ENCODE measurements around the gene TTC5.

TTC5 gene

DNA sequence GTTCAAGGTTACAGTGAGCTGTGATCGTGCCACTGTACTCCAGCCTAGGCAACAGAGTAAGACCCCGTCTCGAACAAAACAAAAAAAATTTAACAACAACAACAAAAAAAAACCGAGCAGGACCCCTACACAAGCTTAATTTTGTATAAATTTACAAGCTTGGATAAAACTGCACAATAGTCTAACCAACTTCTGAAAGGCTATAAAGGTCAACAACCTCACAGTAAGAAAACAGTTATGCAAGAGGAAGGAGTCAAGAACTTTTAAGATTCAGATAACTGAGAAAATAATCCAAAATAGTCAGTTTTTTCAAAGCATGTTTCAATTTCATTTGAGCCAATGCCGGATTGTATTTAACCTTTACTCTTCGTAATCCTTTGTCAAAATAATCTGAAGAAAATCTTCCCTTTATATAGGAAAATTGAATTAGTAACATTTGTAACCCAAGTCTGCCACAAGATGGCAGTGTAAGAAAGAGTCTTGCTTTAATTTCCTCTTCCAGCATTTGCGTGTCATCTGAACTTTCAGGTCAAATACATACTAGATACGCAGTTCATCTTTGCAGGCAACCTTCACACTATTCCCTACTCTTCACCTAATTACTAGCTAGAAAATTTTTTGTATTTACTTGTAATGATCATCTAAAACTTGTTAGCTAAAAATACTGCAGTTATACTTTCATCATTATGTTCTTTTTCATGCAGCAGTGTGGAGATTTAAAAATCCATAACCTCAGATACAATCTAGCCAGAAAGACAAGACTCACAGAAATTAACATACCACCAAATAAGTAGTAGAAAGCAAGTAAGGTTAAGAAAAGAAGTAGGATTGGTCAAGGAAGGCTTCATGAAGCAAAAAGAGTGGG lies 21.5 kb upstream of the TTC5 start:
- H3K9me3 Mint-ChIP-seq: no peaks in the 10 kb centered on the region

DNA sequence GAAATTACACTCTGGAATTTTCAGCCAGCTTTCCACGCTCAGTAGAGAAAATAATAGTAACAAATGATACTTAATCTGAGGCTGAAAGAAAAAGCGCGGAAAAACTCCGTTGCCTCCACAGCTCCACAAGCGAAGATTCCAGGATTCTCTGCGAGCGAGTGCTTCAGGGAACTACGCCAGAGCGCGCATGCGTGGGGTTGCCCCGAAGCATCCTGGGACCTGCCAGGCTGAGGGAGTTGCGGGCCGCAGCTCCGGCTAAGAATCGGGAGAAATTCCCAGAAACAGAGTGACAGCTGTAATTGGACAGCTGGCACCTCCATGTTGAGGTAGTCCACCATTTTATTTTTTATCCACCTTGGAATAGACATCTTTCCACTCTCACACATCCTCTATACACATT lies 12.0 kb upstream of the TTC5 start:
- H3K27ac Mint-ChIP-seq: no peak overlapping the region
- H3K36me3 Mint-ChIP-seq (ENCODE audit: low read depth): peaks cover 89% of the 10 kb centered on the region
- TF ChIP-seq, protein P1, sequence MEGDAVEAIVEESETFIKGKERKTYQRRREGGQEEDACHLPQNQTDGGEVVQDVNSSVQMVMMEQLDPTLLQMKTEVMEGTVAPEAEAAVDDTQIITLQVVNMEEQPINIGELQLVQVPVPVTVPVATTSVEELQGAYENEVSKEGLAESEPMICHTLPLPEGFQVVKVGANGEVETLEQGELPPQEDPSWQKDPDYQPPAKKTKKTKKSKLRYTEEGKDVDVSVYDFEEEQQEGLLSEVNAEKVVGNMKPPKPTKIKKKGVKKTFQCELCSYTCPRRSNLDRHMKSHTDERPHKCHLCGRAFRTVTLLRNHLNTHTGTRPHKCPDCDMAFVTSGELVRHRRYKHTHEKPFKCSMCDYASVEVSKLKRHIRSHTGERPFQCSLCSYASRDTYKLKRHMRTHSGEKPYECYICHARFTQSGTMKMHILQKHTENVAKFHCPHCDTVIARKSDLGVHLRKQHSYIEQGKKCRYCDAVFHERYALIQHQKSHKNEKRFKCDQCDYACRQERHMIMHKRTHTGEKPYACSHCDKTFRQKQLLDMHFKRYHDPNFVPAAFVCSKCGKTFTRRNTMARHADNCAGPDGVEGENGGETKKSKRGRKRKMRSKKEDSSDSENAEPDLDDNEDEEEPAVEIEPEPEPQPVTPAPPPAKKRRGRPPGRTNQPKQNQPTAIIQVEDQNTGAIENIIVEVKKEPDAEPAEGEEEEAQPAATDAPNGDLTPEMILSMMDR (IDR thresholded peaks at IDR 0.05): no peak
- H3K4me1 Mint-ChIP-seq: no peaks in the 10 kb centered on the region
- H3K27me3 Mint-ChIP-seq (ENCODE audit: low read depth, poor library complexity): no peaks in the 10 kb centered on the region
- H3K4me3 Mint-ChIP-seq: no peak overlapping the region
- DNase-seq: no peak
- no peaks in the 10 kb centered on the region for H3K9me3 Mint-ChIP-seq

More for the DNA sequence above, 21.5 kb upstream of the TTC5 start:
- Mint-ChIP-seq H3K27ac (no peak overlapping the region), H3K4me3 (no peak overlapping the region), H3K4me1 (peaks cover 30% of the 10 kb centered on the region), H3K36me3 (ENCODE audit: low read depth) (peaks cover 60% of the 10 kb centered on the region), H3K27me3 (ENCODE audit: low read depth, poor library complexity) (no peaks in the 10 kb centered on the region)
- TF ChIP-seq, protein P1 (IDR thresholded peaks at IDR 0.05): peak; percentile 71
- DNase-seq: no peak

DNA sequence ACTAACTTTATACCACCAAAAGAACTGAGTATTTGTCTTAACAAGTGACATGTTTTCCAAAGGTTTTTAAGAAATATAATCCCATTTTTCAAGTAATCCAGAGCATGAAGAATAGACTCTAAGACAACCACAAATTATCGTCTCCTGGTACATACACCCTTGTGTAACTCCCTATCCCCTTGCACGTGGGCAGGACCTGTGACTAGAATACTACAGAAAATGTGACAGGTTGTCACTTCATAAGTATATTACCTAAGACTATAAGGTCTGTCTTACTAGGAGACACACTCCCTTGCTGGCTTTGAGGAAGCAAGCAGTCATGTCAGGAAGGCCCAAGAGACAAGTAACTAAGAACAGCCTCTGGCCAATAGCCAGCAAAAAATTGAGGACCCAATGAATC lies 8.3 kb upstream of the TTC5 start:
- H3K27me3 Mint-ChIP-seq (ENCODE audit: low read depth, poor library complexity): no peaks in the 10 kb centered on the region
- H3K4me1 Mint-ChIP-seq: no peaks in the 10 kb centered on the region
- no peak overlapping the region for H3K4me3 Mint-ChIP-seq
- no peak overlapping the region for H3K27ac Mint-ChIP-seq
- no peak for DNase-seq
- peaks cover 16% of the 10 kb centered on the region for H3K9me3 Mint-ChIP-seq
- TF ChIP-seq, protein P1 (IDR thresholded peaks at IDR 0.05): no peak
- peaks cover 80% of the 10 kb centered on the region for H3K36me3 Mint-ChIP-seq (ENCODE audit: low read depth)

DNA sequence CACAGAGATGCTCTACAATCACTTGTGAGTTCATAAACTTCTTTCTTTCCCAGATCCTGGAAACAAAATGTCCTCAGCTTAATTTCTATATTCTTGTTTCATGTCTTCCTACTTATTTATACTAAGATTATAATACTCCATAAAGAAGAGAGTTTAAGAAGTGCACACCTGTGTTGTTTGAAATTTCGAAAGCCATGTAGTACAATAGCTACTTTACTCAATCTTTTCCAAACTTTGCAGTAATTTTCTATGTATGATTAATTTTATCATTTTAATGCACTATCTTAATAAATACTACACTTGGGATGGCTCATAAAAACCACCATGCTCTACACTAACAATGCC lies 300 bp upstream of the TTC5 start:
- H3K27ac Mint-ChIP-seq: no peak overlapping the region
- DNase-seq: no peak
- H3K36me3 Mint-ChIP-seq (ENCODE audit: low read depth): peaks cover 17% of the 10 kb centered on the region
- H3K4me1 Mint-ChIP-seq: peaks cover 27% of the 10 kb centered on the region
- peaks cover 14% of the 10 kb centered on the region for H3K9me3 Mint-ChIP-seq
- TF ChIP-seq, protein P1 (IDR thresholded peaks at IDR 0.05): no peak
- H3K4me3 Mint-ChIP-seq: peak overlapping the region; percentile 97
- H3K27me3 Mint-ChIP-seq (ENCODE audit: low read depth, poor library complexity): no peaks in the 10 kb centered on the region

- Mint-ChIP-seq H3K27ac (no peak overlapping the region), H3K36me3 (ENCODE audit: low read depth) (peaks cover 35% of the 10 kb centered on the region), H3K9me3 (no peaks in the 10 kb centered on the region), H3K27me3 (ENCODE audit: low read depth, poor library complexity) (no peaks in the 10 kb centered on the region), H3K4me3 (no peak overlapping the region), H3K4me1 (peaks cover 27% of the 10 kb centered on the region)
- TF ChIP-seq, protein P1 (IDR thresholded peaks at IDR 0.05): no peak
- no peak for DNase-seq
Observed at GRCh38 chr14:20302042-20302755, 3.6 kb downstream of the TTC5 start.
